GM12801 (cell line): ENCODE measurements around the gene CCM2.

Experiments used
- TF ChIP-seq, protein P1 (sequence below): IDR thresholded peaks from one replicate; pipeline ENCODE4 v1.5.1; 2011; ENCODE audit warnings: control low read depth; ENCODE audit not compliant: insufficient read length; ENCODE audit errors: extremely low read depth

Gene CCM2

DNA sequence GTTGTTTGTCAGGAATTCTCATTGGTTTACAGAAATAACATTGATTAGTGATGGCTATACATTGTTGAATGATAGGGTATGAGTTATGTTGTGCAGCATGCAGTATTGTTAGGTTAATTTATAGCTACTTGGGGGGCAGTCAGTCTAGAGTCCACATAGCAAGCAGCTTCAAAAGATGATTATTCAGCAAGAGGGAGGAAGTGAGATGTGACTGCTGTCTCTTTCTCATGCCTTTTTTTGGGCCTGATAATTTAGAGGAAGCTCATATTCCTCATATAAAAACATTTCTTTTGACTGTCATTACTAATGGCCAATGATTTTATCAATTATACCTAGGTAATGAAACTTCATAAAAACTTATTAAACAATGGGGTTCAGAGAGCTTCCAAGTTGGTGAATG, 114.9 kb downstream of the CCM2 start:
- TF ChIP-seq, protein P1, sequence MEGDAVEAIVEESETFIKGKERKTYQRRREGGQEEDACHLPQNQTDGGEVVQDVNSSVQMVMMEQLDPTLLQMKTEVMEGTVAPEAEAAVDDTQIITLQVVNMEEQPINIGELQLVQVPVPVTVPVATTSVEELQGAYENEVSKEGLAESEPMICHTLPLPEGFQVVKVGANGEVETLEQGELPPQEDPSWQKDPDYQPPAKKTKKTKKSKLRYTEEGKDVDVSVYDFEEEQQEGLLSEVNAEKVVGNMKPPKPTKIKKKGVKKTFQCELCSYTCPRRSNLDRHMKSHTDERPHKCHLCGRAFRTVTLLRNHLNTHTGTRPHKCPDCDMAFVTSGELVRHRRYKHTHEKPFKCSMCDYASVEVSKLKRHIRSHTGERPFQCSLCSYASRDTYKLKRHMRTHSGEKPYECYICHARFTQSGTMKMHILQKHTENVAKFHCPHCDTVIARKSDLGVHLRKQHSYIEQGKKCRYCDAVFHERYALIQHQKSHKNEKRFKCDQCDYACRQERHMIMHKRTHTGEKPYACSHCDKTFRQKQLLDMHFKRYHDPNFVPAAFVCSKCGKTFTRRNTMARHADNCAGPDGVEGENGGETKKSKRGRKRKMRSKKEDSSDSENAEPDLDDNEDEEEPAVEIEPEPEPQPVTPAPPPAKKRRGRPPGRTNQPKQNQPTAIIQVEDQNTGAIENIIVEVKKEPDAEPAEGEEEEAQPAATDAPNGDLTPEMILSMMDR: no peak

DNA sequence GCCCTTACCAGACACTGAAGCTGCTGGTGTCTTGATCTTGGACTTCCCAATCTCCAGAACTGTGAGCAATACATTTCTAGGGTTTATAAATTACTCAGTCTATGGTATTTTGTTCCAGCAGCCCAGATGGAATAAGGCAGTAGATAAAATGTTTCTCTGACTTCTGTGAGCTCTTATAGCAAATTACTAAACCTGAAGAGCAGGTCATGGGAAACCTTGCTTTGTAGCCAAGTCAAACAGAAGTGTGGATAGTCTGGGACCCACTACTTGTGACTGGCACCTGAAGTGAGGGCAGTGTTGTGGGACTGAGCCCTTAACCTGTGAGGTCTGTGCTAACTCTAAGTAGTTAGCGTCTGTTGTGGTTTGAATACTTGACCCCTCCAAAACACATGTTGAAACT, 116.0 kb downstream of the CCM2 start:
- TF ChIP-seq, protein P1: no peak

DNA sequence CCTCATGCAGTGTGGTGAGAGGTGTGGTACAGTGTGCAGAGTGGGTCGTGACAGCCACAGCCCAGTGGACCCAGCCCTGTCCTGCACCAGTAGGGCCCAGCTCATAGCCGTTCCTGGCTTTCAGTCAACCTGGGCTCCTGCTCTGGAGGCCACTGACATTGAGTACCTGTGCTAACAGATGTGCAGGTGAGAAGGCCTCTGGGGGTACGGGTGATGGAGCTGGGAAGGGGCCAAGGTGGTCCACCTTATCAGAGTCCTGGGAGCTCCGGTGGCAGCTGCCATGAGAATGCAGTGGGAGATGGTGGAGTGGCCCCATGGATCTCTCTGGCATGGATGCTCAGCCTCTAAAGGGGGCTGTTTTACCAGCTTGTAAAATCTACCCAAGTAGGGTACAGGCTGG, 117.6 kb downstream of the CCM2 start:
- TF ChIP-seq, protein P1: no peak

DNA sequence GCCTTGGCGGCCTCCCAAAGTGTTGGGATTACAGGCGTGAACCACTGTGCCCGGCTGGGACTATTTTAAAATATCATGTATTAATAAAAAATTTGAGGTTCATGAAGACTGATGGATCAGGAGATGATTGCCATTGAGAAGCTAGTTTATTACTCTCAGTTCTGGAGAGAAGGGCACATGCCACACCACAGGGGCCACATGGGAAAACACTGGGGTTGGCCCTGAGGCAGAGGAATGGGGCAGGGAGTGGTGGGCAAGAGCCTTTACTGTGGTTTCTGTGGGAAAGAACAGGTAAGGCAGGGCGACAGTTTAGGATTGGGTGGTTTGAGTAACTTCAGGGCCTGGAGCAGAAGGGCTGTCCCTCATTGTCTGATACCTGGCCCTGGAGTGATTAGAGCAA, 118.3 kb downstream of the CCM2 start:
- TF ChIP-seq, protein P1: no peak

DNA sequence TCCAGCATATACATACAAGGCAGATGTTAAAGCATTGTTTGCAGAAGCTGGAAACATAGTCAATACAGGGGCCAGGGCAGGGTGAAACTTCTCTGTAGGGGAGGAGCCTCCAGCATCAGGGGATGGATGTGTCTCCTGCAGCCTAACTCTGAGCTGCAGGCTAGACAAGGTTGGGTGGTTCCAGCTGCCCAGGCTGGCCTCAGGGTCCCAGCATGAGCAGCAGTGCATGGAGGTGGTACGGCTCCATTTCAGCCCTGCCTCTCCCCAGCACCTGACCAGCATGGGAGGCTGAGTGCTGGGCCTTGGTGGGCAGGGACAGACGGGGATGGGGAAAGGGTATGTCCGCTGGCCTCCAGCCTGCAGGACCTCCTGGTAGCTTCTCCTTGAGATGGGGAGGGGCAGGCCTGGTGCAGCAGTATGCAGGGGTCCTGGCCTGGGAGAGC, 118.9 kb downstream of the CCM2 start:
- TF ChIP-seq, protein P1: no peak

DNA sequence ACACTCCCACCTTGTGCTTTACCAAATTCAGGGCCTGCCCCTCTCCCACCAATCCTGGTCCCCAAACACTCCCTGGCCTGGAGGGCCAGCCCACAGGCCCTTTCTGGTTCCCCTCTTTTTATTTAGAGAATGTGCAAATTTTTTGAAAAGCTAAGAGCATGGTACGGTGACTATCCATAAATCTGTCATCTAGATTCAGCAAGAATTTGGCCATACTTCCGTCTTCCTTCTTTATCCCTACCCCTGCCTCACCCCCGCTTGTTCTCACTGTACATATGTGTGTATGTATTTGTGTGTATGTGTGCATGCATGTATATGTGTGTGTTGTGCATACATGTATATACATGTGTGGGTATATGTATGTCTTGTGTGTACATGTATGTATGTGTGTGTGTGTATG, 119.5 kb downstream of the CCM2 start:
- TF ChIP-seq, protein P1: no peak

DNA sequence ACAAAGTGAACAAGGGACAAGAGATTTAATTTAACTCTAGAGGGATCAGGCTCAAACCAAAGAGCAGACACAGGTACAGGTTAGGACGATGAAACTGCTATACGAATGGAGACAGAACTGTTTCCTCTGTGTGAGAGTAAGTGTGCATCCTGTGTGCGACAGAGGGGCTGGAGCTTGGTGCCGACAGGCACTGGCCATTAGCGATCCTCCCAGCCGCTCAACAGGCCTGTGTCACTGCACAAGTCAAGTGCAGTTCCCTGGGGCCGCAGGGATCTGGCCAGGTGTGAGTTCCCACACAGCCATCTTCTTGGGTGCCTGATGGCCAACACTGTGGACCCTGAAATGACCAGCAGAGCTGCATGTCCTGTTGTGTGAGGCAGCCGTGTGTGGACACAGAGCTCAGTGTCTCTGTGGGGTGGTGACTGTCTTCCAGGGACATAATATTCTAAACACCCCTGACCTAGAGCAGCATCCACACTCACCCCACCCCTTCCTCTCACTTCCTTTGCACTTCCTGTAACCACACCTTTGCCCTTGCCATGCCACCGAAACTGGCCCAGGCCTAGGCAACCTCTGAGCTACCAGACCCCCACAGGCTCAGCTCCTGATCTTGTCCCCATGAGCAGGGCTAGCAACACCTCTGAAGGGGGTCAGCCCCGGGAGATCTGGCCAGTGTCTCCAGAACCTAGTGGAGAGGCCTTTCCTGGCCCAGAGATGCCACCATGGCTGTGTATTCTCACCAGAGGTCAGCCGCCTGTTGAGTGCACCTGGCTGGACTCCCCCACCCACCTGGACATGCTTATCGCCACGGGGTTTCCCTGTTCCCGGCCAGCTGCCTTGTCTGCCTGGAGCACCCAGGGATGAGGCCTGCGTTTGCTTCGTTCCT, 123.2 kb downstream of the CCM2 start:
- TF ChIP-seq, protein P1: no peak
